ENCODE measurements around the gene KIAA0232.

Gene KIAA0232

DNA sequence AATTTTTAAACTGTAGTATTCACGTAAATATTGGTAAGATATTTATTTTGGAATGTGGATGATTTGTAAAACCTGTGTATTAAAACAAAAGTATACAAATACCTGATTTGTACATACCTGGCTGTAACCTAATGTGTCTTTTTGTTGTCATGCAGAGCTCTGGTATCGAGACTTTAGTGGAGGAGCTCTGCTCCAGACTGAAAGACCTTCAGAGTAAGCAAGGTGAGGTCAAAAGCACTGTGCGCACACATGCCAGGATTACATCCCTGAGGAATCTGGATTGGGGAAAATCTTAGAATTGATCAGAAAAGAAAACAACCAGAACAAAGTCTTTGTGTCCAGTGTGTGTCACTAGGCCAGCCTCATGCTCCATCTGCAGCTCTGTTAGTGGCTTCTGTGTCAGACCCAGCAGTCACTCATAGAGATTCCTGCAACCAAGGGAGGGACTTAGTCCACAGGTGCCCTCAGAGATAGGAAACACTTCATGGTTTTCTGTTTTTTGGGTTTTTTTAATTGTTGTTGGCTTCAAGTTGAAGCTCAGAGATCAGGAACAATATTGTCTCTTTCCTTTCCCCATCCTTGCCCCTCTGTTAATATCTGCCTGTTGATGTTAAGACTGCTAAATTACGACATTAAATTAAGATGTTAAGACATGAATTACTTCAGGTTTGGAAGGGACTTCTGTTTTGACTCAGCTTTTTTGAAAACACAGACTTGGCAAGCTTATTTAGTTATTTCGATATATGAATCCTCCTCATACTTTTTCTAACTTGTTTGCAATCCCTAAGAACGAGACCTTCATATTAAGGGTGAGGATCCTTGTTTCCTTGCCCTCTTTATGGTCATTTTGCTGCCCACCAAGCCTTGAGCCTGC, 74.7 kb downstream of the KIAA0232 start:
- Histone ChIP-seq H3K9me3 (ENCODE audit: control insufficient read depth, low read depth, low read length) (no peaks in the 10 kb centered on the region), H3K9ac (ENCODE audit: low read length) (no peak overlapping the region), H3K36me3 (ENCODE audit: control insufficient read depth, low read depth, low read length) (peaks cover 49% of the 10 kb centered on the region), H3K4me1 (ENCODE audit: control insufficient read depth, low read depth, low read length) (peaks cover 5% of the 10 kb centered on the region), H3K27ac (ENCODE audit: low read length) (no peak overlapping the region), H3K4me3 (ENCODE audit: low read length) (no peak overlapping the region), H3K27me3 (ENCODE audit: control insufficient read depth, insufficient read depth, low read length) (no peaks in the 10 kb centered on the region)

DNA sequence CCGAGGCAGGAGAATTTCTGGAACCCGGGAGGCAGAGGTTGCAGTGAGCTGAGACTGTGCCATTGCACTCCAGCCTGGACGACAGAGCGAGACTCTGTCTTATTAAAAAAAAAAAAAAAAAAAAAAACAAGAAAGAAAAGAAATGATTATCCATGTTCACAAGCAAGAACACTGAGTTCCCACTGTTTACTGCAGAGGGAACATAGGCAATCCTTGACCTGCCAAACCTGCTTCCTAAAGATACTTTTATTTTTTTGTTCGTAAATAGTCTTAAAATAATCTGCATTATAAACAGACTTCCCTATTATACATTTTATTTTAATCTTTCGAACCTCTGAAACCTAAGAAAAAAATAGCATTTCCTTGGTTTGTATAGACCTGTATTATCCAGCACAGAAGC, 76.5 kb downstream of the KIAA0232 start:
- H3K27ac ChIP-seq (ENCODE audit: low read length) = no peak overlapping the region
- H3K9ac ChIP-seq (ENCODE audit: low read length) = no peak overlapping the region
- H3K4me1 ChIP-seq (ENCODE audit: control insufficient read depth, low read depth, low read length) = peaks cover 3% of the 10 kb centered on the region
- no peaks in the 10 kb centered on the region for H3K9me3 ChIP-seq (ENCODE audit: control insufficient read depth, low read depth, low read length)
- H3K27me3 ChIP-seq (ENCODE audit: control insufficient read depth, insufficient read depth, low read length) = no peaks in the 10 kb centered on the region
- peaks cover 60% of the 10 kb centered on the region for H3K36me3 ChIP-seq (ENCODE audit: control insufficient read depth, low read depth, low read length)
- no peak overlapping the region for H3K4me3 ChIP-seq (ENCODE audit: low read length)

- H3K9ac ChIP-seq (ENCODE audit: low read length) = no peak overlapping the region
- peaks cover 60% of the 10 kb centered on the region for H3K36me3 ChIP-seq (ENCODE audit: control insufficient read depth, low read depth, low read length)
- no peak overlapping the region for H3K4me3 ChIP-seq (ENCODE audit: low read length)
- no peaks in the 10 kb centered on the region for H3K9me3 ChIP-seq (ENCODE audit: control insufficient read depth, low read depth, low read length)
- H3K4me1 ChIP-seq (ENCODE audit: control insufficient read depth, low read depth, low read length) = no peaks in the 10 kb centered on the region
- no peak overlapping the region for H3K27ac ChIP-seq (ENCODE audit: low read length)
- H3K27me3 ChIP-seq (ENCODE audit: control insufficient read depth, insufficient read depth, low read length) = no peaks in the 10 kb centered on the region
These were observed 77.0 kb downstream of the KIAA0232 start for GRCh38 chr4:6859543-6859942.

GRCh38 chr4:6868386-6868785, 85.9 kb downstream of the KIAA0232 start:
- Histone ChIP-seq H3K9me3 (ENCODE audit: control insufficient read depth, low read depth, low read length) (no peaks in the 10 kb centered on the region), H3K27ac (ENCODE audit: low read length) (no peak overlapping the region), H3K27me3 (ENCODE audit: control insufficient read depth, insufficient read depth, low read length) (no peaks in the 10 kb centered on the region), H3K4me3 (ENCODE audit: low read length) (no peak overlapping the region), H3K4me1 (ENCODE audit: control insufficient read depth, low read depth, low read length) (no peaks in the 10 kb centered on the region), H3K9ac (ENCODE audit: low read length) (no peak overlapping the region), H3K36me3 (ENCODE audit: control insufficient read depth, low read depth, low read length) (peaks cover 35% of the 10 kb centered on the region)

DNA sequence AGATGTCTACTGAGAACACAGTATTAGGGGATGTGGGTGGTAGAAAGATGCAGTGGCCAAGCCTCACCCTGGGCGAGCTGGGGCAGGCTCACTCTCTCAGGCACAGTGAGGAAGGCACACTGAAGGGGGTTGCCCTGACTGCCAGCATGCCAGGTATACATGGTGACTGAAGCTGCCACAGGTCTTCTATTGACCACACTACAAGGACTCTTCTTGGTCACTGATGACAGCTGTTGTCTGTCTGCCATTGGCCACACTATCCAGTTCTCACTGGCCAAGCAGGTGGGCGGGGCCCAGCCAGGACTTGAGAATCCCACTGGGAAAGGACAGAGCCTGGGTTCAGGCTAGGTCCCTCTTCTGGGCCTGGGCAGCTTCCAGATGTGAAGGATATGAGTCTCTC, 87.4 kb downstream of the KIAA0232 start:
- H3K9ac ChIP-seq (ENCODE audit: low read length) = no peak overlapping the region
- H3K27ac ChIP-seq (ENCODE audit: low read length) = no peak overlapping the region
- peaks cover 35% of the 10 kb centered on the region for H3K36me3 ChIP-seq (ENCODE audit: control insufficient read depth, low read depth, low read length)
- H3K27me3 ChIP-seq (ENCODE audit: control insufficient read depth, insufficient read depth, low read length) = no peaks in the 10 kb centered on the region
- no peaks in the 10 kb centered on the region for H3K9me3 ChIP-seq (ENCODE audit: control insufficient read depth, low read depth, low read length)
- no peak overlapping the region for H3K4me3 ChIP-seq (ENCODE audit: low read length)
- no peaks in the 10 kb centered on the region for H3K4me1 ChIP-seq (ENCODE audit: control insufficient read depth, low read depth, low read length)

DNA sequence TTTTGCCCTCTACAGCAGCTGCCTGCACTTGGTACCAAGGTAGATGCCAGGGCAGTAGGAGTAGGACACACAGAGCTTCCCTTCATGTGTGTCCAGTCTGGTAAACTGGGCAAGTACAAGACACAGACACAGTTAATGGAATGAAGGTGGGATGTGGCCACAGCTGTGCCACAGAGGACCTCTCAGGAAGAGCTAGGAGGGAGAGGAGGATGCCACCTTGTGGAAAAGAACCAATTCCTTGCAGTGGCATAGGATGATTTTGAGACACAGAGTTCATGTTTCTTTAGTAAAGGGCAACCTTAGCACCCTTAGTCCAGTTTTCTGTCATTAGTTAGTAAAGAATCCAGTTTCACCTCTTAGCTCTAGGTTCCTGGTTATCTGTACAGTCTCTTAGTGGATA, 90.8 kb downstream of the KIAA0232 start:
- H3K27ac ChIP-seq (ENCODE audit: low read length) = no peak overlapping the region
- peaks cover 37% of the 10 kb centered on the region for H3K36me3 ChIP-seq (ENCODE audit: control insufficient read depth, low read depth, low read length)
- H3K9ac ChIP-seq (ENCODE audit: low read length) = no peak overlapping the region

GRCh38 chr4:6873792-6874461, 91.4 kb downstream of the KIAA0232 start:
- H3K4me3 ChIP-seq (ENCODE audit: low read length) = no peak overlapping the region
- no peak overlapping the region for H3K9ac ChIP-seq (ENCODE audit: low read length)
- no peaks in the 10 kb centered on the region for H3K4me1 ChIP-seq (ENCODE audit: control insufficient read depth, low read depth, low read length)
- no peak overlapping the region for H3K27ac ChIP-seq (ENCODE audit: low read length)
- no peaks in the 10 kb centered on the region for H3K27me3 ChIP-seq (ENCODE audit: control insufficient read depth, insufficient read depth, low read length)
- no peaks in the 10 kb centered on the region for H3K9me3 ChIP-seq (ENCODE audit: control insufficient read depth, low read depth, low read length)
- peaks cover 40% of the 10 kb centered on the region for H3K36me3 ChIP-seq (ENCODE audit: control insufficient read depth, low read depth, low read length)

More for the DNA sequence above, 90.8 kb downstream of the KIAA0232 start:
- H3K4me1 ChIP-seq (ENCODE audit: control insufficient read depth, low read depth, low read length) = no peaks in the 10 kb centered on the region
- no peaks in the 10 kb centered on the region for H3K27me3 ChIP-seq (ENCODE audit: control insufficient read depth, insufficient read depth, low read length)
- no peak overlapping the region for H3K4me3 ChIP-seq (ENCODE audit: low read length)
- no peaks in the 10 kb centered on the region for H3K9me3 ChIP-seq (ENCODE audit: control insufficient read depth, low read depth, low read length)

DNA sequence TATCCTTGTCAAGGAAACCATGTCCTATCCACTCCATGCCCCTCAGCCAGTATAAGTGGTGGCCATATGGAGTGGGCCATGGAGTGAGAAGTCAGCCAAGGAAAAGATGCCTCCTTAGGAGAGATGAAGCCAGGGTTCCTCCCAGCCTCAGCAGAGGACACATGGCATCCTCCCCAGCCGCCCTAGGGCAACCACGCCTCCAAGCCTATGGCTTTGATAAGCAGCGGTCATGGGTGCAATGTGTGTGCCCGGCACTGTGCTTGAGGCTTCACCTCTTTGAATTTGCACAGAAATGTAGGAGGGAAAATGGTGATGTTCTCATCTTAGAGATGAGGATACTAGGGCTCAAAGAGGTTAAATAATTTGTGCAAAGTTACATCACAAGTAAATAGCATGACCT, 92.5 kb downstream of the KIAA0232 start:
- H3K27me3 ChIP-seq (ENCODE audit: control insufficient read depth, insufficient read depth, low read length) = no peaks in the 10 kb centered on the region
- no peak overlapping the region for H3K9ac ChIP-seq (ENCODE audit: low read length)
- no peaks in the 10 kb centered on the region for H3K9me3 ChIP-seq (ENCODE audit: control insufficient read depth, low read depth, low read length)
- H3K4me1 ChIP-seq (ENCODE audit: control insufficient read depth, low read depth, low read length) = no peaks in the 10 kb centered on the region
- H3K36me3 ChIP-seq (ENCODE audit: control insufficient read depth, low read depth, low read length) = peaks cover 40% of the 10 kb centered on the region
- H3K27ac ChIP-seq (ENCODE audit: low read length) = no peak overlapping the region
- H3K4me3 ChIP-seq (ENCODE audit: low read length) = no peak overlapping the region

DNA sequence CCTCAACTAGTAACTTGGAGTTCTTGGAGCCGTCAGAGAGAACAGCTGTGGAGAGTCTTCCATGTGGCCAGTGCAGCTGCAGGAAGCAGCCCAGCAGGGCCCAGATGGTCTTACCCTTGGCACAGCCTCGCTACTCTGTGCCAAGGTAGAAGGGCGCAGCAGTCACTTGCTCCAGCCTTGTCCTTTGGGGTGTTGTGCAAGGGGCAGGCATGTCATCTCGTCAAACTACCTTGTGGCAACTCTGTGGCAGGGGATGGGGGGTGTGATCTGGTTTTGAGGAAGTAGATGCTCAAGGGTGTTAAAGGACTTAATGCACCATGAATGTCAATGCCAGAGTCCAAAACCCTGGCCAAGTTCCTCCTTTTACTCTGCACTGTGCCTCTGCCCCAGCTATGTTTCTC, 92.9 kb downstream of the KIAA0232 start:
- Histone ChIP-seq H3K9ac (ENCODE audit: low read length) (no peak overlapping the region), H3K27me3 (ENCODE audit: control insufficient read depth, insufficient read depth, low read length) (no peaks in the 10 kb centered on the region), H3K4me1 (ENCODE audit: control insufficient read depth, low read depth, low read length) (no peaks in the 10 kb centered on the region), H3K9me3 (ENCODE audit: control insufficient read depth, low read depth, low read length) (no peaks in the 10 kb centered on the region), H3K4me3 (ENCODE audit: low read length) (no peak overlapping the region), H3K36me3 (ENCODE audit: control insufficient read depth, low read depth, low read length) (peaks cover 43% of the 10 kb centered on the region), H3K27ac (ENCODE audit: low read length) (no peak overlapping the region)

DNA sequence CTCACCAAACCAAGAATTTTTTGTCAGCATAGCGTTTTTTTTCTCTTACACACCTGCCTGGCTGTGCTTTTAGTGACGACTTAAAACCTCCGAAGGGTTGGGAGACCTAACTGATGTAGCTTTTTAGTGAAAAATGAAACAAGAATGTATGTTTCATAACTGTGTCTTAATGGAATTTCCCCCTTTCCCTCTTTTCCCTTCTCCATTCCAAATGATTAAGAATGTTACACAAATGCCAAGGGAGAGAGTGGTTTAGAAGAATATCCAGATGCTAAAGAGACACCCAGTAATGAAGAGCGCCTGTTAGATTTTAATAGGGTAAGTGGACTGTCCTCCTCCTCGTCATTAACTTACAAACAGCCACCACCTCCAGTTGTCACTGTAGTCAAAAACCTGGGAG, 93.9 kb downstream of the KIAA0232 start:
- H3K4me1 ChIP-seq (ENCODE audit: control insufficient read depth, low read depth, low read length) = no peaks in the 10 kb centered on the region
- no peaks in the 10 kb centered on the region for H3K9me3 ChIP-seq (ENCODE audit: control insufficient read depth, low read depth, low read length)
- no peak overlapping the region for H3K4me3 ChIP-seq (ENCODE audit: low read length)
- H3K27me3 ChIP-seq (ENCODE audit: control insufficient read depth, insufficient read depth, low read length) = no peaks in the 10 kb centered on the region
- peaks cover 51% of the 10 kb centered on the region for H3K36me3 ChIP-seq (ENCODE audit: control insufficient read depth, low read depth, low read length)
- H3K27ac ChIP-seq (ENCODE audit: low read length) = no peak overlapping the region
- H3K9ac ChIP-seq (ENCODE audit: low read length) = no peak overlapping the region

- H3K4me1 ChIP-seq (ENCODE audit: control insufficient read depth, low read depth, low read length) = no peaks in the 10 kb centered on the region
- H3K9ac ChIP-seq (ENCODE audit: low read length) = no peak overlapping the region
- no peaks in the 10 kb centered on the region for H3K27me3 ChIP-seq (ENCODE audit: control insufficient read depth, insufficient read depth, low read length)
- H3K4me3 ChIP-seq (ENCODE audit: low read length) = no peak overlapping the region
- H3K9me3 ChIP-seq (ENCODE audit: control insufficient read depth, low read depth, low read length) = no peaks in the 10 kb centered on the region
- H3K27ac ChIP-seq (ENCODE audit: low read length) = no peak overlapping the region
- peaks cover 51% of the 10 kb centered on the region for H3K36me3 ChIP-seq (ENCODE audit: control insufficient read depth, low read depth, low read length)
These were observed 94.5 kb downstream of the KIAA0232 start for GRCh38 chr4:6877067-6877466.
